ENCODE data around the gene VSIG8. TPM values are rescaled to one million over a fixed set of nuclear protein-coding genes. Genes with fewer than 3 reads are reported as not detected.

Gene VSIG8
- total and polyA plus RNA-seq, 9 of the 15 experiments (the other 6 are each of a cell fraction or from before 2014, with no cell fraction given): not detected

GRCh38 chr1:159848326-159848725 is 14.1 kb downstream of the VSIG8 start:
- CTCF ChIA-PET (ENCODE audit: low intra/inter-chr PET ratio): no interaction called here
- no peaks in the 10 kb centered on the region for H3K79me2 ChIP-seq (ENCODE audit: control insufficient read depth, insufficient read depth, low read length)
- H3K27me3 ChIP-seq (ENCODE audit: control insufficient read depth in 2 of 2, insufficient read depth in 2 of 2, low read length in 2 of 2): peaks cover 15 to 32% of the 10 kb centered on the region in 2 experiments; a peak in 3 of 5 replicates
- H3K9ac ChIP-seq (ENCODE audit: insufficient read depth in 1 of 2, low read depth in 2 of 2, low read length in 2 of 2): no peak overlapping the region
- TF ChIP-seq KAT7 (CRISPR knock-in tag; IDR thresholded peaks at IDR 0.05; ENCODE audit: borderline replicate concordance) (no peak), MED1 (CRISPR knock-in tag; IDR thresholded peaks at IDR 0.05; ENCODE audit: borderline replicate concordance) (no peak), FOXK2 (conservative IDR thresholded peaks at IDR 0.05 in 1 of 2, IDR thresholded peaks at IDR 0.05 in 1 of 2; ENCODE audit: low read depth in 2 of 2) (no peak), ZNF609 (CRISPR knock-in tag; IDR thresholded peaks at IDR 0.05; ENCODE audit: borderline replicate concordance) (no peak), HEY1 (CRISPR knock-in tag; IDR thresholded peaks at IDR 0.05; ENCODE audit: borderline replicate concordance) (no peak), MCM3 (IDR thresholded peaks at IDR 0.05) (no peak), MCM2 (IDR thresholded peaks at IDR 0.05; ENCODE audit: low read depth) (no peak)
- ATAC-seq (no peak), FAIRE-seq (no peak), DNase-seq (ENCODE audit: extremely low read depth in 1 of 4, low spot score in 3 of 4) (no peak)
- no peak overlapping the region for H3K4me3 ChIP-seq
- H3K36me3 ChIP-seq (ENCODE audit: control insufficient read depth, insufficient read depth, low read length): no peaks in the 10 kb centered on the region
- no peaks in the 10 kb centered on the region for H3K9me3 ChIP-seq (replicated peaks; ENCODE audit: control insufficient read depth, insufficient read depth, low read depth, low read length)
- no peak overlapping the region for H3K4me2 ChIP-seq (ENCODE audit: insufficient read depth, low read length)
- no peaks in the 10 kb centered on the region for H4K20me1 ChIP-seq (replicated peaks; ENCODE audit: control insufficient read depth, insufficient read depth, low read length)
- H3K9me1 ChIP-seq (ENCODE audit: control insufficient read depth, insufficient read depth, low read length): peaks cover 3% of the 10 kb centered on the region
- H3K4me1 ChIP-seq (replicated peaks in 1 of 2; ENCODE audit: control insufficient read depth in 2 of 2, insufficient read depth in 2 of 2, low read length in 2 of 2): no peaks in the 10 kb centered on the region
- H2AFZ ChIP-seq (ENCODE audit: low read depth, low read length): no peak overlapping the region
- no peak overlapping the region for H3K27ac ChIP-seq (ENCODE audit: extremely low read depth, low read depth, low read length)
- WGBS (ENCODE audit: insufficient coverage, low coverage, missing lambda C conversion rate): 0% methylated on average over 3 of the region's 3 CpGs
- intact Hi-C loops (cut with micrococcal nuclease) (no loop called here), in situ Hi-C loops (cut with MboI) (no loop called here)
- POLR2A ChIA-PET: no interaction called here
- no TSS peak for BruUV-seq (replicated peaks)

Data from K562 (cell line).